GM20000 (cell line): ENCODE measurements around the gene CDC5L.
"Not testable (repeated sequence)": the region's sequence is repeated elsewhere in the genome, so short reads cannot be mapped to it uniquely, and the experiment has no call there.

ENCODE experiments used
- DNase-seq: peaks from one replicate; pipeline ENCODE4 v3.0.0; 2012; ENCODE audit warnings: low spot score
- CTCF ChIP-seq: IDR thresholded peaks from 2 replicates; pipeline ENCODE4 v1.5.1; 2012; ENCODE audit warnings: mild to moderate bottlenecking, control low read depth; ENCODE audit errors: extremely low read depth, missing control alignments

The CDC5L gene

DNA sequence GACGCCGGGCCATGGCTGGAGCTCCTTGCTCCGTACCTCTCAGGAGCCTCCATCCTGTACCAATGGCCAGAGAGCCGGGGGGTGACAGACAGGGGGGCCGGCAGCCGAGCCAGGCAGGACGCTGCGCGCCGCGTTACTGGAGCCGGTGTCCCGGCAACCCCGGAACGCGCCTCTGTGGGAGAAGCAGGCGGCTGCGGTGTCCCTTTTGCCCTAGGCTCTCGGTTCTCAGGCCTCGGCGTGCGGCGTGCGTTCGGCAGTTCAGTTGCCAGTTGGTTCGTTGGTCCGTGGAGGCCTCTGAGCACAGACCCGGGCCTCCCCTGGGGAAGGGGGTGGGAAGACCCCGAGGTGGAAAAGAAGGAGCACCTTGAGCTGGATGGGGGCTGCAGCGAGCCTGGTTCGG is 45.0 kb upstream of the CDC5L start, which contains the start of gene SPATS1:
Gene SPATS1 (plus strand): TSS at position 162 of the 400 bp plus-strand sequence. CDS start 446 bp downstream, outside the sequence.
- TF ChIP-seq CTCF = no peak
- no peak for DNase-seq

GRCh38 chr6:44346818-44347217 is 40.7 kb upstream of the CDC5L start:
- DNase-seq = not testable (repeated sequence)

DNA sequence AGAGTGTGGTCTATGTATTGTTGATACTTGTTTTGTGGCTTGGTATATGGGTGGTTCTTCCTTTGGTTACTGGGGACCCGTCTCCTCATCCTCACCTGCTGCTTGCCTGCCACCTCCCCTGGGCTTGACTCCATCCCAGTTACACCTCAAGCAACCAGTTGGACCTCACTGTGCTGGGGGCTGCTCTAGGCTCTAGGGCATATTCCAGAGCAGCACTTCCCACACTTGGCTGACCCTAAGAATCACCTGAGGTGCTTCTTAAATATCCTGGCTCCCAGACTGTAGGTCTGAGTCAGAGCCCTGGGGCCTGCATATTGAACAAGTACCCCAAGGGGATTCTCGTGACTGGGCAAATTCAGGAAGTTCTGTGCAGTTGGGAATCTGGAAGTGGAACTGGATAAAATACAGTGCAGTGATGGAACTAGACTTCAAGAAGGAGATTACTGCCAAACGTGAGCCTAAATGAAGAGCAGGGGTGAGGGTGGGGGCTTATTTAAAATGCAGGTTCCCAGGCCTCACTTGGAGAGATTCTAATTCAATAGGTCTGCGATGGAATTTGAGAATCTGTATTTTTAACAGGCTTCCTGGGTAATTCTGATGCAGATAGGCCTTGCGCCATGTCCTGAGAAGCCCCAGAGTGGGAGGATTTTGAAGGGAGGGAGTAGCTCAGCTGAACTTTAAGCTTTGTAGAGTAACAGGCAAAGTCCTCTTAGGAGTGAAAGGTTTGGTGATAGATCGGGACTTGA is 37.4 kb upstream of the CDC5L start:
- no peak for DNase-seq
- no peak for TF ChIP-seq CTCF

DNA sequence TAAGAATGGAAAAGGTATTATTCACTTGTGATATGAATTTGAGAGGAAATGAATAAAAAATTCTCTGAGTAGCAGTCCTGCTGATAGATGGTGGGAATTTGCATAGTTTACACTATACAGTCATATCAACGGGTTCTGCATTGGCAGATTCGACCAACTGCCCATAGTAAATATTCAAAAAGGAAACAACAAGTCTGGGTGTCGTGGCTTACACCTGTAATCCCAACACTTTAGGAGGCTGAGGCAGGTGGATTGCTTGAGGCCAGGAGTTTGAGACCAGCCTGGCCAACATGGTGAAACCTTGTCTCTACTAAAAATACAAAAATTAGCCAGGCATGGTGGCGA is 36.9 kb upstream of the CDC5L start:
- not testable (repeated sequence) for DNase-seq

DNA sequence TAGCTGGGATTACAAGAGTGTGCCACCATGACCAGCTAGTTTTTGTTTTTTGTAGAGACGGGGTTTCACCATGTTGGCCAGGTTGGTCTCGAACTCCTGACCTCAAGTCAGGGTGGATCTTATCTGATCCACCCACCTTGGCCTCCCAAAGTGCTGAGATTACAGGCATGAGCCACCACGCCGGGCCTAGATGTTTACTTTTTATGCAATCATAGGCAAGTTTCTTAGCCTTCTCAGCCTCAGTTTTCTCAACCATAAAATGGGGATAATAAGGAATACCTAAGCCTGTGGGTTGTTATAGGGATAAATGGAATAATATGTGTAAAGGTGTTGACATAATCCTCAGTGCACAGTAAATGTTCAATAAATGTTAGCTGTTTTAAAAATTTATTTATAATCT is 35.2 kb upstream of the CDC5L start:
- no peak for TF ChIP-seq CTCF
- no peak for DNase-seq

DNA sequence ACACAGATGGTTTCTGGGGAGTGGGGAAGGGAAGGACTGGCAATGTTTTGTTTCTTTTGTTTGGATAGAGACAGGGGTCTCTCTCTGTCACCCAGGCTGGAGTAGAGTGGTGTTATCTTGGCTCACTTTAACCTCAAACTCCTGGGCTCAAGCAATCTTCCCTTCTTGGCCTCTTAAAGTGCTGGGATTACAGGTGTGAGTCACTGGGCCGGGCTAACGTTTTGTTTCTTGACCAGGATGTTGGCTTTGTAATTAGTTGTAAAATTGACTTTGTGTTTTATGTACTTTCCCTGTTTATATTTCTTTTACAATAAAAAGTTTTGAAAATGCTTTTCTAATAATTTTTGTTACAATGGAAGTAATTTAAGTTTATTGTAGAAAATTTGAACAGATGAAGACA is 34.2 kb upstream of the CDC5L start:
- TF ChIP-seq CTCF = no peak
- no peak for DNase-seq

- no peak for DNase-seq
- no peak for TF ChIP-seq CTCF
Observed at GRCh38 chr6:44355640-44356039, 31.9 kb upstream of the CDC5L start.

- DNase-seq = no peak
- no peak for TF ChIP-seq CTCF
Observed at GRCh38 chr6:44356487-44356886, 31.0 kb upstream of the CDC5L start.

- no peak for TF ChIP-seq CTCF
- no peak for DNase-seq
Observed at GRCh38 chr6:44359973-44360372, 27.5 kb upstream of the CDC5L start.
